Iris pigment epithelial cell (primary cell): ENCODE measurements around the gene CARMIL1.

Source experiments
- DNase-seq: peaks from one replicate; pipeline ENCODE4 v3.0.0-alpha.2; 2011; ENCODE audit warnings: low read depth

Gene CARMIL1

DNA sequence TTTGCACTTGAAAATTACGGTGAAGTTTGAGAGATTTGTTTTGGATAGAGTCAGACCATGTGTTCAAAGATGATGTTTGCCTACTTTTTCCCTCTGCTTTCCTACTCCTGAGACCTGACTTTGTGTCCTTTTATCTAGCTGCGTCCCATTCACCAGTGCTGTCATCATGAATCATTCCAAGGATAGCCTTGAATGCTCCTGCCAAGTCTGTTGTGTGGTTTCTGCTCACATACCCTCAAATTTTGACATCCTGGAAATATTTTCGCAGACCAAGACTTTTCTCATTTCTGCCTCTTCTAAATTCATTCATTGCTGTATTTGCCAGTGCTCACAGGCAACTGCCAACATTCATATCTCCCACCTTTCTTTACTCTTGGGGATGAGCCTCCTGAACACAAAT lies 197.0 kb downstream of the CARMIL1 start:
- peak; percentile 61 for DNase-seq

GRCh38 chr6:25477006-25477590 lies 197.9 kb downstream of the CARMIL1 start:
- peak; percentile 67 for DNase-seq

DNA sequence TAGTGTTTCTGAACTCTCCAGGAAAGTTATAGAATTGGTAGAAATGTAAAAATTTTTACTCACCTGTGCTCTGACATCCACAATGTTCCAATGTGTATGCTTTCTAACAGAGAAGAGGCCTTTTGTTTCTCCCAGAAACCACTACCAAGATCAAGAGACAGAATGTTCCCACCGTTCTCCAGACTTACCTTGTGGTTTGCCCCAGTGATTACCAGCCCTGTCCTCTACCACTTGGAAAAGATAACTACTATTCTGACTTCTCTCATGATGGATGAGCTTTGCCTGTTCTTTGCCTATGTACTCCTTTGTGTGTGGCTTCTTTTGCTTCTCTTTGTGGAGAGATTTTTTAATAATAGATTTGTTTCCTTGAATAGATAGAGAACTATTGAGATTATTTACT lies 199.8 kb downstream of the CARMIL1 start:
- no peak for DNase-seq

- DNase-seq, result no peak
These were observed 202.1 kb downstream of the CARMIL1 start for GRCh38 chr6:25481267-25481666.

- peak; percentile 40 for DNase-seq
These were observed 203.8 kb downstream of the CARMIL1 start for GRCh38 chr6:25482996-25483395.

DNA sequence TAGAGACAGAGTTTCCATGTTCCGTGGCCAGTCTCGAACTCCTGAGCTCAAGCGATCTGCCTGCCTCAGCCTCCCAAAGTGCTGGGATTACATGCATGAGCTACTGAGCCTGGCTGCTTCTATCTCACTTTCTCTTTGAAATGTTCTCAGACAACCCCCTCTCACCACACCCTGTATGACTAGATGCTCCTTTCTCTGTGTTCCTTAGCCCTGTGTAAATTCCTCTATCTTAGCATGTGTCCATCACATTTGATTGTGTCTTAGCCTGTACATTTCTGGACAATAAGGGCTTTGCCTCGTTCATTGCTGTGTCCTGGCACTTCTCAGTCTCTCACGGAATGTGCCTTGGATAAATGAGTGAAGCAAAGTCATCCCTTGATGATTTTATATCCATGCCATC lies 204.8 kb downstream of the CARMIL1 start:
- DNase-seq, result no peak

DNA sequence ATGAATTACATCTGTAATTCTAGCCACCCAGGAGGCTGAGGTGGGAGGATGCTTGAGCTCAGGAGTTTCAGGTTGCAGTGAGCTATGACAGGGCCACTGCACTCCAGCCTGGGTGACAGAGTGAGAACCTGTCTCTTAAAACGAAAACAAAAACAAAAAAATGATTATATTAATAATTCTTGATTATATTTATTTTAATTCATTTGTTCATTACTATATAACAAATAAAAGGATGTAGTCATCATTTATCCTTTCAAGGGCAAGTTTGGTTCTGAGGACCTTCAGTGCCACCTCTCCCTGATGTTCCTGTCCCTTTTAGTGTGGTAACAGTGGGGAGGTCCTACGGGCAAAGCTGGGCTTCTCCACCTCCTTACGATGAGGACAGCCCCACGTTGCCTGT lies 205.7 kb downstream of the CARMIL1 start:
- DNase-seq, result no peak

- DNase-seq, result no peak
These were observed 206.8 kb downstream of the CARMIL1 start for GRCh38 chr6:25485821-25486534.

DNA sequence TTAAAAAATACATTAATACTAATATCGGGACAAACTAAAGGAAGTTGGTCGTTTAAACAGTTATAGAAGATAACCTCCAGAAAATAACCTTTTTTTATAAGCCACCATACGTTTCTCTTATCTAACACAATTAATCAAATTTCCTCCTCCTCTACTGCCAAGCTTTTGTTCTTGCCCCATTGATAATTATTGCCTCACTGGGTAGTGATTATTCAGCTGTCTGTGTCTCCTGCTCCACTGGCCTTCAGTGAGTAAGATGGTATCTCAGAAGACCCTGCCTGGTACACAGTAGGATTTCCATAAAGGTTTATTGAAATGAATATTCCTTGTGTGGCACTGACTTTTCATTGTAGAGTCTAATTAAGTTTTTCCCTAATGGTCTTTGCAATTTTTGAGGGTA lies 207.4 kb downstream of the CARMIL1 start:
- DNase-seq, result no peak

DNA sequence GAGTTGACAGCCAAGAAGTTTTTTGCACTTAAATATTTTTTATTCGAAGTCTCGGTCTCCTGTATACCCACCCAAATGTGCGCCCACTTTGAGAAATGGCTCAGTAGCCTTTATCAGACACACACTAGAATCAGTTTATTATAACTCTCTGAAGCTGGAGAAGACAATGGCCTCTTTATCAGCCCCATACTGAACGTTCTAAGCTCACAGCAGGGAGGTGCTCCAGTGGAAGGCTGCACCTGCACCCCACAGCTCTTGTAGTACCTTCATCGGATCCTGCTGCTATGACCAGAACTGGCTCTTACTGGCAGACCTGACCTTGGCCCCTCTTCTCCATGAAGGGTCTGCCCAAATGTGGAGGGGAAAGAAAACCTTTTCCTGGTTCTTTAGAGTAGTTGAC lies 207.8 kb downstream of the CARMIL1 start:
- no peak for DNase-seq

- no peak for DNase-seq
These were observed 209.0 kb downstream of the CARMIL1 start for GRCh38 chr6:25488156-25488555.

- DNase-seq, result no peak
These were observed 210.2 kb downstream of the CARMIL1 start for GRCh38 chr6:25489399-25489798.

DNA sequence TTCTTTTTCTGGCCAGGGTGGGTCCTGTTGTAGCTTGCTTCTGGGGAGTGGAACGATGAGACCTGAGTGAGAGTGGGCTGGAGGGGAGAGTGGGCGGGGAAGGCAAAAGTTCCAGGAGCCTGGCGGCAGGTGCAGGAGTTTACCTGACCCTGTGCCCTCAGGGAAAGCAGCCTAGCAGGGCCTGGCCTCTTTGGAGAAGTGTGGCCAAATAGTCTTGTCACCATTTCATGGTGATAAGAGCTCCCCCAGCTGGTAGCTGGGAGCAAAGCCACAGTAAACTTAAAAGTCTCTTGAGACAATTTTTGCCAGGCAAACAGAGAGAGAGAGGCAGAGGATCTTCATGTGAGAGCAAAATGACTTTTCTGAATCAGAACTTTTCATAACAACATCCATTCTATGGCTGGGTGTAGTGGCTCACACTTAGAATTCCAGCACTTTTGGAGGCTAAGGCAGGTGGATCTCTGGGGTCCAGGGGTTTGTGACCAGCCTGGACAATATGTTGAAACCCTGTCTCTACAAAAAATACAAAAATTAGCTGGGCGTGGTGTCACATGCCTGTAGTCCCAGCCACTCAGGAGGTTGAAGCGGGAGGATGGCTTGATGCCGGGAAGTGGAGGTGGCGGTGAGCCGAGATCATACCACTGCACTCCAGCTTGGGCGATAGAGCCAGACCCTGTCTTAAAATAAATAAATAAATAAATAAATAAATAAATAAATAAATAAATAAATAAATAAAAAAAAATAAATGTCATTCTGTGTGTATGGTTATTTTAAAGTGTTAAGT lies 211.0 kb downstream of the CARMIL1 start:
- peak; percentile 72 for DNase-seq

- no peak for DNase-seq
These were observed 213.8 kb downstream of the CARMIL1 start for GRCh38 chr6:25492951-25493350.

GRCh38 chr6:25494469-25494868 lies 215.3 kb downstream of the CARMIL1 start:
- DNase-seq, result no peak

GRCh38 chr6:25497383-25498040 lies 218.3 kb downstream of the CARMIL1 start:
- DNase-seq, result no peak

DNA sequence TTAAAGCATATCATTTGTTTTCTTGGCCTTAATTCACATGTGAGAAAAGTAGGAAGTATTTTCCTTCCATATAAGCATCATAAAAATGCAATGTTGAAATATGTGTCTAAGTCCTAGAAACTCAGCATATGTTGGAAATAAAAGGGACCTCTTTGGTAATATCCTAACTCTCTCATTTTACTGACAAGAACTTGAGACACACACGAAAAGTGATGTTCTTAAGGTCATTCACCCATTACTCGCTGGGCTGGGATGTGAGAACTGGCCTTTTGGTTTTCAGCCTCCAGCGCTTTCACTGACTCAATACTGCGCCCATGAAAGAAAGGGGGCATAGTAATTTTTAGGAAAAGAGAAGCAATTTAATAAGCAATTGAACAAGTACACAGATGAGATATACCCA lies 219.3 kb downstream of the CARMIL1 start:
- DNase-seq, result no peak

DNA sequence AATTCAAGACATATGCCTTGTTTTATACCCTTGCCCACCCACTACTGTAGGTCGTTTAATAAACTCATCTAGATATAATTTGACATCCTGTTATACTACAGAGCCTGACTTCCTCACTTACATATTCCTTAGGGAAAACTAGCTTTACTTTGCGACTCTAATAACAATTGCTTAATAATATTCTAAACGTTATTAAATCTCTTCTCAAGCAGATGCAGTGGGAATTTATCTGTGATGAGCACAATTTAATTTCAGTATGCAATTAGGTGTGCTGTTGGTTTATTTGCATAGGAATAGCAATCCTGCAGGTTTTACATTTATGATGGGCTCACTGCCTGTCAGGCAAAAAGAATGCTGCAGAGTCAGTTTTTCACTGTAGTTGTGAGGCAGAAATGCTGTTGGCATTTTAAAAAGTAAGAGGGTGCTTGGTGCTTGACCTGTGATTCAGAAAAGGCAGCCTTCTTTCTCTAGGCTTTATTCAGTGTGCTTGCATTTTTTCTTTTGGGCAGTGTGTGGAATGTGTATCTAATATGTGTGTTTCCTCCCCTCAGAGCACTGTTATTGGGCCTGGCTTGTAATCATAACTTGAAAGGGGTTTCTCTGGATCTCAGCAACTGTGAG lies 220.6 kb downstream of the CARMIL1 start:
- no peak for DNase-seq

DNA sequence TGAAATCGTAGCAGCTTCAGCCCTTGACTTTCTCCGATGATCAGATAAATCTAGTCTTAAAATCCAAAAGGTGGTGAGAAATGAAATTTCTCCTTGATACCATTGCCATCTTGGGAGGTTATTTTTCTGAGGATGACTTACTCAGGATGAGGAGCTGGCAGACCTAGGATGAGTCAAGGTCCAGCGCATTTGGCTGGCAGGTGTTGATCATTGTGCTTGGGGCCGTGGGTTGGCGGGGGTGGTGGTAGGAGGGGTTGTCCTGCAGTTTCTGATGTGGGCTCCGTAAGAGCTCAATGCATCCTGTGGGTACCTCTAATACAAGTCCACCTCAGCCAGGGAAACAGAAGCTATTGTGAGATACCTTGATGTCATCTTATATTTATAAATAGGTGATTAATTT lies 224.5 kb downstream of the CARMIL1 start:
- no peak for DNase-seq

DNA sequence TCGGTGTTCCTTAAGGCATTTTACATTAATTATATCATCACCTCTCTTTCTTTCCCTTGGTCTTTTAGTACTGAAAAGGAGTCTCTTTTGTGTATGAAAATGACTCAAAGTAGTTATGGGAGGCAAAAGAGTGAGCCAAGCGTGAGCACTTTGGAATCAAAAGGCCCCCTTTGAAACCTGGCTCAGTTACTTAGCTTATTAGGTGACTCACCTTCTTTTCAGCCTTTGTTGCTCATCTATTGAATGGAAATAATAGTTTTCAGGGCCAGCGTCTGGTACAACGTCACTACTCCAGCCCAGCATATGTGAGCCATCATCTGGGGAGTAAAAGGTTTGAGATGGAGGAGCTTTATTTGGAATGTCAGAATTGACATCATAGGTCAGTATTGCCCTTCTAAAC lies 225.5 kb downstream of the CARMIL1 start:
- DNase-seq, result peak; percentile 4

DNA sequence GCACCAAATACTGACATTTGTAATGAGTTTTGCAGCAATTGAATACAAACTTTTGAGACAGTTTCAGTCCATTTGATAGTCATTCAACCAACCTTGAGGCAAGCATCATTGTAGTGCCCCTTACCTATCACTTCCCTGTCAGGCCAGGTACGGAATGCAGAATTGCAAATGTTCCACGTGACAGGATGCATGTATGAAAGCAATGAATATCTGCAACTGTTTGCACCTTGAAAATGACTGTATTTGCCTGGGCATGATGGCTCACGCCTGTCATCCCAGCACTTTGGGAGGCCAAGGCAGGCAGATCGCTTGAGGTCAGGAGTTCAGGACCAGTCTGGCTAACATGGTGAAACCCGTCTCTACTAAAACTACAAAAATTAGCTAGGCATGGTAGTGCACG lies 226.8 kb downstream of the CARMIL1 start:
- no peak for DNase-seq

- DNase-seq, result no peak
These were observed 228.9 kb downstream of the CARMIL1 start for GRCh38 chr6:25508051-25508450.
